Measurements from ENCODE around the gene UMODL1.

UMODL1 gene

DNA sequence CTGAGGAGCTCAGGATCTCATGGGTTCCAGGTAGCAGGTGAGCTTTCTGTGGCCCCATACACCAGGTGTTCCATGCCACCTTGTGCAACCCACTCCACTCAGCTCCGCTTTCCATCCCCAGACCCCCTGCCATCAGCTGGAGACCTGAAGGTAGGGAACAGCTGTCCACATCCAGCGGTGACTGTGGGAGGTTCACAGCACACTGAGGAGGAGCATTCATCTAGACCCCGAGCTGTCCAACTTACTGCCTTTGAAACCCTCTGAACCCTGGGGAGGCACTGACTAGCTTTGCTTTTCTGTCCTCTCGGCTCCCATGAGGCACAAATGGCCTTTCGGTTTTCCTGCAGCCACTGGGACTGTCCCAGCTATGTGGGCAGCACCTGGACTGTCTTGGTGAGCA lies 119.9 kb downstream of the UMODL1 start:
- DNase-seq (ENCODE audit: low read depth in 2 of 2): no peak

DNA sequence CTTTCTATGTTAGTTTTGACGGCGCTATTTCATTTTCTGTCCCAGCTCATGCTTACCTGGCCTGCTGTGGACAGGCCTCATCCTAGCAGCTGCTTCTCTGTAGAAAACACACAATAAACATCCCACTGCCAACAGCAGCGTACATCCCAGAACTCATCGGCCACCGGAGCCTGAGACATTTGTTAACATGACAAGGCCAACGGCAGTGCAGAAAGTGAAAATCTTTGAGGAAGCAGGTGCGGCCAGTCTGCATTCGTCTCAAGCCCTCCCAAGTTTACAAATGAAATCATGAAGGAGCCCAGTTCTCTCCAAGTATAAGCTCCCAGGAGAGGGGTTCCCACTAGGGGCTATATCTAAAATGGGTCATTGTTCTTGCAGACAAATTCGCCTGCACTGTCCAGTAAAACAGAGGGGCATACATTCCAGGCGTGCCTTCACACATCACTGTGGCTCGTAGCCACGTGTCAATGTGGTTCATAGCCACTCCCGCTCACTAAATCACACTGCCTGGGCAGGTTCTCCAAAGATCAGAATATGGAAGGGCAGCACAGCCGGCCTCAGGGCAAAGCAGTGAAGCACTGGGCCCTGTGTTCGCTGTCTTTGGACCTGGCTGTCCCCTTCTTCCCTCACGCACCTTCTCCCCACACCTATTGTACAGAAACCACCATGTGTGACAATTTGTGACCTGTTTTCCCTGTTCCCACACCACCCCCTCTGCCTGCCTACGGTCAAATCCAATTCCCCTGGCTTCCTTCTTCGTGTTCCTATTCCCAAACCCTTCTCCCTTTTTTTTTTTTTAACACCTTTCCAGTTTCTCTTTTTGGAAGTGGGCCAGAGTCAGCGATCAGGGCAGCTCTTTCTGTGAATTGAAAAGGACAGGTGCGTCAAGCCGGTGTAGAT lies 120.8 kb downstream of the UMODL1 start:
- no peak for DNase-seq (ENCODE audit: low read depth in 2 of 2)

All from stimulated activated CD8-positive, alpha-beta memory T cell treated with anti-CD3 and anti-CD28 coated beads, Interleukin-15, amount 100 ng/mL, for 4 hours (primary cell).